ENCODE data around the gene ATP6V1E1. TPM values are rescaled to one million over a fixed set of nuclear protein-coding genes. Genes with fewer than 3 reads are reported as not detected.

Gene ATP6V1E1
- total RNA-seq, 2 donors from 2014 or later, result 38.1 to 58.7 TPM

GRCh38 chr22:17665854-17666253, 37.3 kb upstream of the ATP6V1E1 start:
- H3K4me1 ChIP-seq, result no peaks in the 10 kb centered on the region
- intact Hi-C loops (cut with DNase I), result no loop called here
- H3K36me3 ChIP-seq (replicated peaks in 1 of 2; ENCODE audit: insufficient read depth in 1 of 2, low read depth in 2 of 2), result peaks cover 0 to 8% of the 10 kb centered on the region in 2 donors
- H3K27me3 ChIP-seq, result no peaks in the 10 kb centered on the region
- TF ChIP-seq CTCF (IDR thresholded peaks at IDR 0.05) (no peak), POLR2A (IDR thresholded peaks at IDR 0.05) (no peak)
- H3K9me3 ChIP-seq, result no peaks in the 10 kb centered on the region
- H3K27ac ChIP-seq, result no peak overlapping the region
- DNase-seq, result no peak
- ATAC-seq, result no peak
- WGBS, 2 donors, result 70 to 76% methylated on average over 3 of the region's 3 CpGs
- H3K4me3 ChIP-seq, result no peak overlapping the region

- H3K4me3 ChIP-seq, result no peak overlapping the region
- no peaks in the 10 kb centered on the region for H3K9me3 ChIP-seq
- intact Hi-C loops (cut with DNase I), result no loop called here
- no peaks in the 10 kb centered on the region for H3K4me1 ChIP-seq
- H3K27me3 ChIP-seq, result no peaks in the 10 kb centered on the region
- TF ChIP-seq CTCF (IDR thresholded peaks at IDR 0.05) (no peak), POLR2A (IDR thresholded peaks at IDR 0.05) (no peak)
- ATAC-seq (no peak), DNase-seq (no peak)
- peaks cover 0 to 8% of the 10 kb centered on the region in 2 donors for H3K36me3 ChIP-seq (replicated peaks in 1 of 2; ENCODE audit: insufficient read depth in 1 of 2, low read depth in 2 of 2)
- no peak overlapping the region for H3K27ac ChIP-seq
- 88 to 96% methylated on average over 3 of the region's 3 CpGs for WGBS, 2 donors
Measured at GRCh38 chr22:17665248-17665647, 36.7 kb upstream of the ATP6V1E1 start.

GRCh38 chr22:17664414-17665055, 36.0 kb upstream of the ATP6V1E1 start:
- TF ChIP-seq POLR2A (IDR thresholded peaks at IDR 0.05) (no peak), CTCF (IDR thresholded peaks at IDR 0.05) (no peak)
- Histone ChIP-seq H3K27me3 (no peaks in the 10 kb centered on the region), H3K4me1 (no peaks in the 10 kb centered on the region), H3K27ac (no peak overlapping the region), H3K4me3 (no peak overlapping the region), H3K36me3 (replicated peaks in 1 of 2; ENCODE audit: insufficient read depth in 1 of 2, low read depth in 2 of 2) (peaks cover 0 to 8% of the 10 kb centered on the region in 2 donors), H3K9me3 (no peaks in the 10 kb centered on the region)
- WGBS, 2 donors, result 94% methylated on average over 3 to 6 of the region's 6 CpGs
- no peak for ATAC-seq
- intact Hi-C loops (cut with DNase I), result no loop called here
- no peak for DNase-seq

GRCh38 chr22:17656870-17657395, 28.4 kb upstream of the ATP6V1E1 start:
- intact Hi-C loops (cut with DNase I), result no loop called here
- DNase-seq (no peak), ATAC-seq (no peak)
- H3K9me3 ChIP-seq, result no peaks in the 10 kb centered on the region
- H3K27me3 ChIP-seq, result no peaks in the 10 kb centered on the region
- H3K4me1 ChIP-seq, result peaks cover 17% of the 10 kb centered on the region
- H3K4me3 ChIP-seq, result no peak overlapping the region
- TF ChIP-seq POLR2A (IDR thresholded peaks at IDR 0.05), result no peak
- no peak for TF ChIP-seq CTCF (IDR thresholded peaks at IDR 0.05)
- no peak overlapping the region for H3K27ac ChIP-seq
- peaks cover 1 to 6% of the 10 kb centered on the region in 2 donors for H3K36me3 ChIP-seq (replicated peaks in 1 of 2; ENCODE audit: insufficient read depth in 1 of 2, low read depth in 2 of 2)
- WGBS, 2 donors, result 94 to 95% methylated on average over 10 of the region's 10 CpGs

GRCh38 chr22:17655289-17655688, 26.7 kb upstream of the ATP6V1E1 start:
- no peak for ATAC-seq
- Histone ChIP-seq H3K27me3 (no peaks in the 10 kb centered on the region), H3K4me3 (no peak overlapping the region), H3K4me1 (peaks cover 17% of the 10 kb centered on the region), H3K27ac (no peak overlapping the region), H3K36me3 (replicated peaks in 1 of 2; ENCODE audit: insufficient read depth in 1 of 2, low read depth in 2 of 2) (peaks cover 1 to 6% of the 10 kb centered on the region in 2 donors), H3K9me3 (no peaks in the 10 kb centered on the region)
- no peak for TF ChIP-seq POLR2A (IDR thresholded peaks at IDR 0.05)
- no peak for TF ChIP-seq CTCF (IDR thresholded peaks at IDR 0.05)
- WGBS, 2 donors, result 80 to 95% methylated on average over 3 of the region's 3 CpGs
- DNase-seq, result no peak
- intact Hi-C loops (cut with DNase I), result no loop called here

Measured in body of pancreas (tissue), 4 donors.